ENCODE results near the gene TPT1. TPM values are rescaled to one million over a fixed set of nuclear protein-coding genes. Genes with fewer than 3 reads are reported as not detected.

The TPT1 gene
- total and polyA plus RNA-seq, 9 of the 15 experiments (the other 6 are each of a cell fraction or from before 2014, with no cell fraction given) = 602 to 2,508 (median 1,784) TPM

DNA sequence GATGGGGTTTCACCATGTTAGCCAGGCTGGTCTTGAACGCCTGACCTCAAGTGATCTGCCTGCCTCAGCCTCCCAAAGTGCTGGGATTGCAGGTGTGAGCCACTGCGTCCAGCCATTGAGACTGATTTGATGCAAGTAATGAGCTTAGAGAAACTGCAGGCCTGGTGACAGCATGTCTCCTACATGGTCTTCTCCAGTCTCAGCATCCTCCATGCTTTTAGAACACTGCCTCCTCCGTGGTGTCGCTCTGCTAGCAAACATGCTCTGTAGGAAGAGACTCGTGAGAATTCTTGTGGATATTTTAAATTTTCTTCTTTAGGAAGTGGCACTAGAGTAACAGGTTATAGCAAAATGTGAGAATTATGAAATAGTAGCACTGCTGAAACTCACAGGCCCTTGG, 37.1 kb downstream of the TPT1 start:
- in situ Hi-C loops (cut with MboI) = no loop called here
- ATAC-seq (no peak), FAIRE-seq (no peak), DNase-seq (ENCODE audit: extremely low read depth in 1 of 4, low spot score in 3 of 4) (no peak)
- Histone ChIP-seq H3K4me1 (replicated peaks in 1 of 2; ENCODE audit: control insufficient read depth in 2 of 2, insufficient read depth in 2 of 2, low read length in 2 of 2) (peaks cover 12 to 21% of the 10 kb centered on the region in 2 experiments; a peak in 4 of 5 replicates), H3K9ac (ENCODE audit: insufficient read depth in 1 of 2, low read depth in 2 of 2, low read length in 2 of 2) (no peak overlapping the region), H3K4me2 (ENCODE audit: insufficient read depth, low read length) (no peak overlapping the region), H3K79me2 (ENCODE audit: control insufficient read depth, insufficient read depth, low read length) (no peaks in the 10 kb centered on the region), H3K4me3 (no peak overlapping the region), H3K9me3 (replicated peaks; ENCODE audit: control insufficient read depth, insufficient read depth, low read depth, low read length) (no peaks in the 10 kb centered on the region), H3K36me3 (ENCODE audit: control insufficient read depth, insufficient read depth, low read length) (no peaks in the 10 kb centered on the region), H3K27ac (ENCODE audit: extremely low read depth, low read depth, low read length) (no peak overlapping the region), H3K9me1 (ENCODE audit: control insufficient read depth, insufficient read depth, low read length) (no peaks in the 10 kb centered on the region), H4K20me1 (replicated peaks; ENCODE audit: control insufficient read depth, insufficient read depth, low read length) (0 out of 2 replicates have a peak, but pooled peaks cover 4% of the 10 kb centered on the region), H3K27me3 (ENCODE audit: control insufficient read depth in 2 of 2, insufficient read depth in 2 of 2, low read length in 2 of 2) (no peaks in the 10 kb centered on the region), H2AFZ (ENCODE audit: low read depth, low read length) (no peak overlapping the region)
- intact Hi-C loops (cut with micrococcal nuclease) = loop anchor here (10.0 kb wide), 2 partner anchors 109 to 819 kb away; no protein-coding TSS in a partner anchor
- 43% methylated on average over 3 of the region's 5 CpGs for WGBS (ENCODE audit: insufficient coverage, low coverage, missing lambda C conversion rate)
- no peak for TF ChIP-seq NFYB (IDR thresholded peaks at IDR 0.05; ENCODE audit: extremely low read depth, insufficient read length)
- no peak for TF ChIP-seq PTRF (tag; IDR thresholded peaks at IDR 0.05)
- TF ChIP-seq ZNF232 (CRISPR knock-in tag; IDR thresholded peaks at IDR 0.05) = no peak
- no peak for TF ChIP-seq BRF1 (IDR thresholded peaks at IDR 0.05; ENCODE audit: borderline replicate concordance, extremely low read depth, insufficient read length)
- no peak for TF ChIP-seq BRD9 (IDR thresholded peaks at IDR 0.05; ENCODE audit: low read depth, partially characterized antibody)
- TF ChIP-seq MYBL2 (IDR thresholded peaks at IDR 0.05; ENCODE audit: low read depth) = no peak
- no peak for TF ChIP-seq MYBL2 (CRISPR knock-in tag; IDR thresholded peaks at IDR 0.05; ENCODE audit: borderline replicate concordance)
- no peak for TF ChIP-seq TAF1 (IDR thresholded peaks at IDR 0.05; ENCODE audit: control insufficient read depth, extremely low read depth, insufficient read depth, low read length, severe bottlenecking)
- TF ChIP-seq JUNB (CRISPR knock-in tag; conservative IDR thresholded peaks at IDR 0.05) = no peak
- TF ChIP-seq GABPB1 (CRISPR knock-in tag; IDR thresholded peaks at IDR 0.05) = no peak
- BruUV-seq (replicated peaks) = no TSS peak
- CTCF ChIA-PET (ENCODE audit: low intra/inter-chr PET ratio) = no interaction called here
- POLR2A ChIA-PET = interaction anchor here (0.6 to 0.9 kb wide), 2 partner anchors 13 to 118 kb away, joined by 3 read pairs; no protein-coding TSS in a partner anchor
